Fibroblast of skin of right biceps (primary cell): ENCODE results near the gene CHRNB1.

Experiments used
- DNase-seq: peaks from one replicate; pipeline ENCODE4 v3.0.0-alpha.2; 2013

Gene CHRNB1, protein sequence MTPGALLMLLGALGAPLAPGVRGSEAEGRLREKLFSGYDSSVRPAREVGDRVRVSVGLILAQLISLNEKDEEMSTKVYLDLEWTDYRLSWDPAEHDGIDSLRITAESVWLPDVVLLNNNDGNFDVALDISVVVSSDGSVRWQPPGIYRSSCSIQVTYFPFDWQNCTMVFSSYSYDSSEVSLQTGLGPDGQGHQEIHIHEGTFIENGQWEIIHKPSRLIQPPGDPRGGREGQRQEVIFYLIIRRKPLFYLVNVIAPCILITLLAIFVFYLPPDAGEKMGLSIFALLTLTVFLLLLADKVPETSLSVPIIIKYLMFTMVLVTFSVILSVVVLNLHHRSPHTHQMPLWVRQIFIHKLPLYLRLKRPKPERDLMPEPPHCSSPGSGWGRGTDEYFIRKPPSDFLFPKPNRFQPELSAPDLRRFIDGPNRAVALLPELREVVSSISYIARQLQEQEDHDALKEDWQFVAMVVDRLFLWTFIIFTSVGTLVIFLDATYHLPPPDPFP

DNA sequence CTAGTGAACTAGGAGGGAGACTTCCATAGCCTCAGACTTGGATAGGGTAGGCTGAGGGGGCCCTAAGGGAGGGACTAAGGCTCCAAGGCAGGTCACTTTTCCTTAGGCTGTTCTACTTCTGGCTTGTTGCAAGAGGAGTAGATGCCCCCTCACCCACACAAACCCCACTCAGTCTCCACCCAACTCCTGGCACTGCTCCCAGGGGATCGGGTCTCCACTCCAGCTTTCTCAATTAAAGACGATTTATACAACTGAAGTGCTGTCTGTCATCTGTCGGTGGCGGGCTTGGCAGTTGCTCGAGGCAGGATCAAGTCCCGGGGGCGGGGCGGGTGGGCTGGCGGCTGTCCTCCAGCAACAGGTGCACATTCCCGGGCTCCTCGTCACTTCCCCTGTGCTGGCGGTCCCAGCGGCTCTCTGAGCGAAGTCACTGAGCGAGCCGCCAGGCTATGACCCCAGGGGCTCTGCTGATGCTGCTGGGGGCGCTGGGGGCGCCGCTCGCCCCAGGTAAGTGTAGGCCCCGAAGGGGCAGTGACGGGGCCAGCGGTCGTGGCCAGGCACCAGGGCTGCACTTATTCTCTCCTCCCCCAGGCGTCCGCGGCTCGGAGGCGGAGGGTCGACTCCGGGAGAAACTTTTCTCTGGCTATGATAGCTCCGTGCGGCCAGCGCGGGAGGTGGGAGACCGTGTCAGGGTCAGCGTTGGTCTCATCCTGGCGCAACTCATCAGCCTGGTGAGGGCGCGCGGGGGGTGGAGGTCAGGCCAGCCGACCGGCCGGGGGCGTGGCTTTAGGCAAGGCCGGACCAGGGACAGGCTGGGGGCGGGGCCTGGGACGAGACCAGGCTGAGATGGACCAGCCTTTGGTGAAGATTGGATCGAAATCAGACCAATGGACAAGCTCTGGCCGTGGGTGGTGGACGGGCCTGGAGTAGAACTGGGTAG lies at the start of gene CHRNB1:
Gene CHRNB1, plus strand, starts transcription at position 380 of the 937 bp plus-strand sequence. Its CDS starts 67 bp downstream, at position 447.
- peak; percentile 19 for DNase-seq

DNA sequence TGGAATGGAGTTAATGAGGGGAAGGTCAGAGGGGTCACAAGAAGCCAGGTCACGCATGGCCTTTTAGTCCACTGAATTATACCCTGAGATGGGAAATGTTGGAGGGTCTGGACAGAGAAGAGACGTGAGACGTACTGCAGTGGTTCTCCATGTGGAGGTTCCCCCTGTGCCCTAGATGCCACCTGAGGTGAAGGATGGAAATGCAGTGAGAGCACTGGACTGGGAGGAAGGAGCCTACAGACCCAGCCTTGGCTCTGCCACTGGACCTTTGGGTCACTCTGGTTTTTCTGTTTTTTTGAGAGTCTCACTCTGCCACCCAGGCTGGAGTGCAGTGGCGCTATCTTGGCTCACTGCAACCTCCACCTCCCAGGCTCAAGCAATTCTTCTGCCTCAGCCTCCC lies 48.7 kb upstream of the CHRNB1 start:
- no peak for DNase-seq

DNA sequence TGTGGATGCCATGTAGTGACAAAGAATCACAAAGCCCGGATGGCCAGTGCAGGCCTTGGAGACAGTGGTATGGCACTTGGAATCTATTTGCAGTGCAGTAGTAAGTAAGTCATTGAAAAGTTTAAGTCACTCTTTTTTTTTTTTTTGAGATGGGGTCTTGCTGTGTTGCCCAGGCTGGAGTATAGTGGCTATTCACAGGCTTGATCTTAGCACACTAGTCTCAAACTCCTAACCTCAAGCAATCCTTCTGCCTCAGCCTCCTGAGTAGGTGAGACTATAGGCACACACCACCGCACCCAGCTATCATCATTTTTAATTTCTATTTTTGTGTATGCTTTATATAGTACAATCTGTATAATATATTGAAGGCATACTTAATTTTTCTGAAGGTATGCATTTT lies 46.2 kb upstream of the CHRNB1 start:
- no peak for DNase-seq

DNA sequence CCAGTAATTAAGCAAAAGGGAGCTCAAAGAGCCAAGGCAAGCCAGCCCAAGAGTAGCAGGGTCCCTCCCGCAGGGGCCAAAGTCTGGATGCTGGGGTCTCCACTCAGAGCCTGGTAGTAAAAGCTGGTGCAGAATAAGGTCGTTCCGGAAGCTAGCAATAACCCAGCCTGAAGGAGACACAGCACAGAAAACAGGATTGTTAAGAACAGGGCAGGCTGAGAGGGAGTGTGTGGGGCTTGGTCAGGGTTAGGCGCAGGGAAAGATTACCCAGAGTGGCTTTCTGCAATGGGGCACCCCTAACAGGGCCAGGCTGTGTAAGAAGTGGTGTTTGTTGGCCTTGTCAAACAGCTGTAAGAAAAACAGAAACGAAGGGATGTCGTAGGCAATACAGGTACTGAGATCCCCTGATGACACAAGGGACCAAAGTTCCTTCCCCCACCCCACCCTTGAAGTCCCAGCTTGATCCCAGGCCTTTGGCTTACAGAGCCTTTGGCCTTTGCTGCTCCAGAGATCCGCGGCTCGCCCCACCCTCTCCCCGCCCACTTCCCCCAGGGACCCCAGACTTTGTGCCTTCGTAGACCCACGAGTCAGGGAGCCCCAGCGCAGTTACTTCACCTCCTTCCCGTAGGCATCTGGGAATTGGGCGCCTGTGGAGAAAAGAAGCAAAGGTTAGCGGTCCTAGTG lies 41.7 kb upstream of the CHRNB1 start:
- DNase-seq, result no peak

DNA sequence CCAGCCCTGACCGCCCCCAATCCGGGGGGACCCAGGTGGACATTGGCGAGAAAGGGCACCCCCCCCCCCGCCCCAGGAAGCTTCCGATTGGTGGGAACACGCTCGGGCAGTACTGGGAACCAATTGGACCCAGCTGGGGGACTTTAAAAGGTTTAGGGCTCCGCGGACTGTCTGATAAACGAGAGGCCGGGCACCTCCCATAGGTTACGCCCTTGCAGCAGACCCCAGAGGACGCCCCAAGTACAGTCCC lies 41.2 kb upstream of the CHRNB1 start:
- no peak for DNase-seq

DNA sequence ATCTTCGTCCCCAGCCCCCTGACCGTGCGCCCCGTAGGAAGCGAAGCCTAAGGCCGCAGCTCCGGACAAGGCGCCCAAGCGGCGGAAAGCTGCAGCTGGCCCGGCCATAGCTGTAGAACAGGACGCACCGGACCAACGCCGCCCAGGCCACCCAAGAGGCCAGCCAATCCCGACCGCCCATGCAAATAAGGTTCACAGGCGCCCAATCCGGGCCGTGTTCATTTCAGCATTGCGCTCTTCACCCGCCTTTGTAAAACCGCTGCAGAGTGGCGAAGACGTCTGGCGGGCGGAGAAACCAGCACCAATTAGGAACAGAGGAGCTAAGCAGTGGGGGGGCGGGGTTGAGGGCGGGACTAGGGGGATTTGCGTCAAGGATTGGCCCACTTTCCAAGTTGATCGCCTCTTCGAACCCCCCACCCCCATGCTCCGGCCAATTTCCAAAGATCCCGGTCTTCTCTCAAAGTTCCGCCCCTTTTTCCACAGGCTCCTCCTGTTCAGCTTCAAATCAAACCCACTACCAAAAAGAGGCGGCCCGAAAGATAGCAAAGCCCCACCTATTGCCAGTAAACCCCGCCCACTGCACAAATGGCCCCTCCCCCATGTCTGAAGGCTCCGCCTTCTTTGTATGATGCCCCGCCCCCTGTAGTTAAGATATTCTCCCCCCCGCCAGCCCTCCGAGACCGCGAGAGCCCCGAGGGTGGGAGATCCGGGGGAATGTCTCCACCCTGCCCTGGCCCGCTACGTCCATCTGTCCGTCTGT lies 40.7 kb upstream of the CHRNB1 start, which contains the start of gene TMEM256:
Gene TMEM256, minus strand, starts transcription at position 121 of the 760 bp plus-strand sequence. Its CDS starts 13 bp downstream, at position 108.
- peak; percentile 100 for DNase-seq

DNA sequence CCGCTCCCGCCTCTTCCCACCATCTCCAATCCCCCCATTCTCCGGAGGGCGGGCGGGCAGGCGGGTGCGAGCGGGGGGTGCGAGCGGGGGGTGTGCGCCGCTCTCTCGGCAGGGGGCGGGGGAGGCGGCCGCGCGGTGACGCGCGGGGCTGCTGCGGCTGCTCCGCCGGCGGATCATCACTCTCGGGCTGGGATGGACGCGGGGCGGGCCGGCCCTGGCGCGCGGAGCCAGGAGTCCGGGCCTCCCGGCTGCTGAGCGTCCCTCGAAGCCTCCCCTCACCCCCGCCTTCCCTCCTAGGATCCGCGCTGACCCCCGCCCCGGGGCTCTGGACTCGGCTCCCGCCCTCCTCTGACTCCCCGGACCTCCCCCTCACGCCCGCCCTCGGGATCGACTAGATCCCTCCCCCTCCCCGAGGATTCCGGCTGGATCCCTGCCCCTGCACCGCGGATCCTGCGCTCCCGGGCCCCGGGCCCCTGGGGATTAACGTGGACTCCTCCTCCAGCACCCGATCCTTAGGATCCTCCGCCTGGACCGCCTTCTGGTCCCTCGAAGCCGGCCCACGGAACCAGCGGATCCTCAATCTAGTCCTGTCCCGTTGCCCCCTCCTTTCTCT lies 40.0 kb upstream of the CHRNB1 start:
- DNase-seq, result no peak

DNA sequence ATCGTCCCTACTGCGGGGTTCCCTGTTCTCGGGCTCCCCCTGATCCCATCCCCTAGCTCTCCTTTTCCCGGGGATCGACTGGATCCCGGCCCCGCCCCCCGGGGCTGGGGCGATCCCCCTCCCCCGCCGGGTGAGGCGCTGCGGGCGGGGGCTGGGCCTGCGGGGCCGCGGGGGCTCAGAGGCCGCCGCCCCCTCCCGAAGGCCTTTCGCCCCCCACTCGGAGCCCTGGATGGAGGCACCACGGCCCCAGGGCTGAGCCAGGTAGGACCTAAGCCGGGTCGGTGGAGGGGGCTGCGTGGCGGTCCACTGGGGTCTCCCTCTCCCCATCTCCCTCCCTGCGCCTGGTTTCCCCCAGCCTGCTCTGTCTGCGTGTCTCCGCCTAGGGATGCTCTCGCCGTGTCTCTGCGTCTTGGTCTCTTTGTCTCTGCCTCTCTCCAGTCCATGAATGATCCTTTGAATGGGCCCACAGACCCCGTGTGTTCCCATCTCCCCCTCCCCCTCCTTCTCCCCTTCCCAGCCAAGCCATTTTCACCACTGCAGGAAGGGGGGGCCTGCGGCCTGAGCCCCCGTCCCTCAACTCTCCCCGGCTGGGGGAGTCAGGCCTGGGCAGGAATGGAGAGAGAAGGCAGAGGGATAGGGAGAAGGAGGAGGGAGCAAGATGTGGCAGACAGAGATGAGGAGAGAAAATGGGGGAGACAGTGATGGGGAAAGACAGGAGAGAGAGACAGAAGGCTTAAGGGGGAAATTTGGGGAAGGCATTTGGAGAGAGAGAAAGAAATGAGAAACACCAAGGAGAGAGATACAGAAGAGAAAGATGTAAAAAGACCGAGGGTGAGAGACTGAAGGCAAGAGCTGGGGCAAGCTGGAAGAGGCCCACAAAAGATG lies 39.3 kb upstream of the CHRNB1 start:
- peak; percentile 21 for DNase-seq

DNA sequence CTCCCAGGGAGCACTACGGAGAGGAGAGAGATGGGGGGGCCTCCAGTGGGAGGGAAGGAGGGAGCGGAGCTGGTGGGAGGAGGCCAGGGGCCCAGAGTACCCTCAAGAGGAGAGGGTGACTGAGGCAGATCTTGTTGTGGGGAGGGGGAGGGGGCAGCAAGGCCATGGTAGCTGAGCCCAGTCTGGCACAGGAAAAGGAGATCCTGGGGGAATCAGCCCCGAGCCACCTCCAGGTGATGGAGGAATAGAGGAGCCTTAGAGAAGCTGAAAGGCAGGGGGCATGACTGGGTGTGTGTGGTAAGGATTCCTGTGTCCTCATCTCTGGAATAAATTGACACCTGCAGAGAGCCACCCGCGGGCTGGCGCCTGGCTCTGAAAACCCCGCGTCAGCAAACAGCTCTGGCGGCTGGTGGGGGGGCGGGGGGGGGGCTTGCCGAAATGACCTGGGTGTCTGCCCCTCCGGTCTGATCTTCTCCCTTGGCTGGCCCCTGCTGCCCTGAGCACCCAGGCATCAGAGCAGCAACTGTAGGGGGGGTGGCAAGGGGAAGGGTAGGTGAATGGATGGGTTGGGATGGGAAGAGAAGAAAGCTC lies 38.5 kb upstream of the CHRNB1 start:
- DNase-seq, result no peak

DNA sequence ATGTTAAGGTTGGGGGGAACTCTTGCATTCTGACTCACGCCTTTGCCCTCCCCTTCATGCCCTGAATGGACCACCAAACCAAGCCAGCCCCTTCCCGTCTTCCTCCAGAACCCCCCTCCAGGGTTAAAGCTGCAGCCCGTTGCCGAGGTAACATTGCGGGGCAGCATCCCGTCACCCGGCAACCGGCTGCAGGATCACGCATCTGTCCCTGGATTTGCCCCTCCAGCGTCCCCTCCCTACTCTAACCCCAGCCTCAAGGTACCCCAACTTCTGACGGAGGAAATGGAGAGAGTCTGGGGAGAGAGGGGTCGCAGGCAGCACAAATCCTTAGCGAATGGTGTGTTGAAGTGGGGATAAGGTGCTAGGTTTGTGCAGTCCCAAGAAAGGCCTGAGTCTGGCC lies 37.8 kb upstream of the CHRNB1 start:
- DNase-seq, result no peak

DNA sequence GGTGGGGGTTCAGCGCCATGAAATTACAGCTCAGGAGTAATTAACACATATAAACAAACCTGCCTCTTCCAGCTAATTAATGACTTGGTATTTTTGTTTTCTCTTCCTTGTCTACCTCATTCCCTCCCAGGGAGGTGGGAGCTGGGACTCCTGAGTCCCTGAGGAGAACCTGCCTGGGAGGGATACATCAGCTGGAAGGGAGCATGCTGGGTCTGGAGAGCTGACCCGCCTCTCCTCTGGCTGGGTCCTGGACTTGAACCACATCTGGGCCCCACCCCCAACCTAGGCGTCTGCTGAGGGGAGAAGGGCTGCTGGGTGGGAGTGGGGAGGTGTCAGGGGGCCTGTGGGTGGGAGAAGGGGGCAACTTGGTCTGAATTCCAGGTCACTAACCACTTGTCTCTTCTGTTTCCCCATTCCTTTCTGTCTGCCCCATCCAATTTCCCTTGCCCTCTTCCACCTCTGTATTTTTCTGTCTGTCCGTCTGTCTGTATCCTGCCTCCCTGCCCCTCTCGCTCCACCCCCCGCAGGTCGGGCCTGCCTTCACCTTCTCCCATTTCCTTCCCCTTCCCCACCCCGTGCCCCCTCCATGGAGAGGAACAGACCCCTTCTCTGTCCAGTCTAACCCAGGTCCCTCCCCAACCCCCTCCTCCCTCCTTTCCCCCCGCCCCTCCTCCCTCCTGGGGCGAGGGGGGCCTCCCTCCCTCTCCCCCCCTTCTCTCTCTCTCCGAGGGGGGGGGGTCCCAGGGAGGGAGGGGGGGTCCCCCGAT lies 37.2 kb upstream of the CHRNB1 start, which contains the start of gene NLGN2:
Gene NLGN2, plus strand, starts transcription at position 361 of the 767 bp plus-strand sequence. CDS start 411 bp downstream, outside the sequence.
- no peak for DNase-seq

DNA sequence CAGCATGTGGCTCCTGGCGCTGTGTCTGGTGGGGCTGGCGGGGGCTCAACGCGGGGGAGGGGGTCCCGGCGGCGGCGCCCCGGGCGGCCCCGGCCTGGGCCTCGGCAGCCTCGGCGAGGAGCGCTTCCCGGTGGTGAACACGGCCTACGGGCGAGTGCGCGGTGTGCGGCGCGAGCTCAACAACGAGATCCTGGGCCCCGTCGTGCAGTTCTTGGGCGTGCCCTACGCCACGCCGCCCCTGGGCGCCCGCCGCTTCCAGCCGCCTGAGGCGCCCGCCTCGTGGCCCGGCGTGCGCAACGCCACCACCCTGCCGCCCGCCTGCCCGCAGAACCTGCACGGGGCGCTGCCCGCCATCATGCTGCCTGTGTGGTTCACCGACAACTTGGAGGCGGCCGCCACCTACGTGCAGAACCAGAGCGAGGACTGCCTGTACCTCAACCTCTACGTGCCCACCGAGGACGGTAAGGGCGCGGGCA lies 36.6 kb upstream of the CHRNB1 start:
- no peak for DNase-seq

DNA sequence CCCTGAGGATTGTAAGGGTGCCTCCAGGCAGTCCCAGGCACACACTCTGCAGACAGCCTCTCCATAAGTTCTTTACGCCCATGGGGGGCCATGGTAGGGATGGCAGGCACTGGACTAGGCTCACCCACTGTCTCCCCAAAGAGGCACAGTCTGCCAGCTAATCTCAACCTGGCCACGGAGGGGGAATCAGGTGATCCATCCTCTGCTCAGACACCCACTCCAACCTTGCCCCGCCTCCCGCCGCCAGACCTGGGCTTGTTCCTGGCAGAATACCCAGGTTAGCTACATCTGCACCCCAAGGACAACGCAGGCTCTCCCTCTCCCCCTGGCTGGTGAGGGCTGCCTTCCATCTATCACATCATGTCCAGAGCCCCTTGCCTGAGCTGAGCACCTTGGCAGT lies 36.0 kb upstream of the CHRNB1 start:
- DNase-seq, result no peak

DNA sequence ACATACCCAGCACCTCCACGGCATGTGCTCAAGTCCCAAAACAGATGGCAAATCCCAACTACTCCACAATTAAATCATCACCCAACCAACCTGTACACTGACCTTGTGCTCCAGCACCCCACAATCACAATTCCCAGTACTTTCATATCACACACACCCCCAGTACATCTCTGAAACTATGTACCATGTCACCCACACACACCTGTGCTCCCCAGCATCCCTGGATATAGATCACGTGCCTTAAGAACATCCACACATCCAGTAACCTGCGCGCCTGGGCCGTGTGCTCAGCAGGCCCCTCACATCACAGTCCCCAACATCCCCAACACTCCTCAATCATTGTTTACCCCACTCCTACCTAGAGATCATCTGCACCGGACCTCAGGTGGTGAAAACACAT lies 35.1 kb upstream of the CHRNB1 start:
- DNase-seq, result no peak

DNA sequence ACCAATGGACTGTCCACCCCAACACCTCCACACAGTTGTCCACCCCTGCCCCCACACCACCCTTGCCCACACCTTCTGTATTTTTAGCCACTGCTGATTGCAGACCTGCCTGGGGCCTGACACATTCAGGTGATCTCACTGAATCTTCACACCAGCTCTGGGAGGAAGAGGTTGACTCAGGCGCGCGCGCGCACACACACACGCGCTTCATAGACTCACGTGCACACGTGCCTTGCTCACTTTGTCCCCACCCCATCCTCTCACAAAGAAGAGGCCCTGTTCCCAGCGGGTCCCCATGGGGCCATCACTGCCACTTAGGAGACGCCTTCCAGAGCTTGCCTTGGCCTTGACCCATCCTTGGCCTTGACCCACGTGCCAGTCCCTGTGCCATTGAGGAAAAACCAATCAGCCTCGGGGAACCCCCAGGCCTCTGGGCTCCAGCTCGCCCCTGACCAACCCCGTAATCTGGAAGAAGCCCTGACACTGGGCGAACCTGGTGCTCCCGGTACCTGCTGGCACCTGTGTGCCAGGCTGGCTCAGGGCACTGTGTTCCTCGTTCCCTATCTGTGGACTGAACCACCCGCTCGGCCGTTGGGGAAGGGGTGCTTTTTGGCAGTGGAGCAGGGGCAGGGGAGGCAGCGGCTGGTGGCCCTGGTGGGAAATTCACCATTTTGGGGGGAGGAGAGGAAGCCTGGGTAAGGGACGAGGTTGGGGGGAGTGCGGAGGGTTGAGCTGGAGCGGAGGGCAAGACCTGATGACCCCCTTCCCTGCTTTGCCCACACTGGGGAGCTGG lies 34.0 kb upstream of the CHRNB1 start:
- no peak for DNase-seq

DNA sequence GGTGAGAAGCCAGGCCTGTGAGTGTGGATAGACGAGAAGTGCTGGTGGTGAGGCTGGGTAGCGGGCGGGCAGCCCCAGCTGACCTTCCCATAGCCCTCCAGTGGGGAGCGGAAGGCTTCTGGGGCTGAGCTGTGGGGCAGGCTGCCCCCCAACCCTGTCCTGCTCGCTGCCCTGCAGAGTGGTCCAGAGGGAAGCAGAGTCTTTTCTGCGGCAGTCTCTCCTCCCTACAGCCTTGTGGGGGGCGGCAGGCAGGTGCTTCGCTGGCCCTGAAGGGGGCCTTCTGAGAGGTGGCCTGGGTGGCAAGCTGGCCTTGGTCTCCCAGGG lies 33.5 kb upstream of the CHRNB1 start:
- DNase-seq, result no peak

DNA sequence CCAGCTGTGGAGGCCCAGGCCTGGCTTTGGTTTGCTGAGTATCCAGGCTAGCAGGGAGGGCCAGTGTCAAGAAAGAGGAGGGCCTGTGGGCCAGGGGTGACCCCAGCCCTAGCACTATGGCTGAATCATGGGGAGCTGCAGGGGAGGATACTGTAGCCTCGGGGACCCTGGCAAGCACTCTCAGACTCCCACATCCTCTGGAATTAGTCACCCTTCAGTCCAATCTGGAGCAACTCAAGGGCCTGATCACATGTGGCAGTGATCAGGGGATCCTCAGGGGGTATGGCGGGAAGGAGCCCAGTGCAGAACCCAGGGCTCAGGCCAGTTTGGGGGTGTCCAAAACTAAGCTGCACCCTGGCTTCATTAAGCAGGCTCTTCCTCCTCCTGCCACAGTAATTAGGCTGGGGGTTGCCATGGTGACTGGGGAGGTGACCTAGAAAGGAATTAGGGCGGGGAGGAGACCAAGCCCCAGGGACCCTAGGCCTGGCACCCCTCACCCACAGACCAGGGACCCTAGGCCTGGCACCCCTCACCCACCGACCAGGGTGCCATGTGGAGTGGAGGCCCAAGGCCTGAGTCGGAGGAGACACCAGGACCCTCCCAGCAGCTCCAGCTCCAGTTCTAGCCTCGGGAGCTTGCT lies 31.4 kb upstream of the CHRNB1 start:
- peak; percentile 49 for DNase-seq

DNA sequence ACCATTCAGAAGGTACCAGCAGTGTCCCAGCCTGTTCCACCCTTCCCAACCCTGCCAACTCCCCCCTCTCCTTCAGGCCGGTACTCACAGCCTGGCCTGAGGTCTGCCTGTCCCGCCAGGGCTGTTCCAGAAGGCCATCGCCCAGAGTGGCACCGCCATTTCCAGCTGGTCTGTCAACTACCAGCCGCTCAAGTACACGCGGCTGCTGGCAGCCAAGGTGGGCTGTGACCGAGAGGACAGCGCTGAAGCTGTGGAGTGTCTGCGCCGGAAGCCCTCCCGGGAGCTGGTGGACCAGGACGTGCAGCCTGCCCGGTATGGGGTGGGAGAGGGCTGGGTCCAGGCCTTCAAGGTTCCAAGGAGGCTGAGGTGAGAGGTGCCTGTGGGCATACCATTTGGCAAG lies 30.0 kb upstream of the CHRNB1 start:
- DNase-seq, result no peak
